HepG2 (cell line): ENCODE results near the gene SETD1A. TPM values are rescaled to one million over a fixed set of nuclear protein-coding genes. Genes with fewer than 3 reads are reported as not detected.

Experiments
- BRF2 ChIP-seq: sonication (generic); formaldehyde crosslinking; IDR thresholded peaks from 2 replicates; pipeline ENCODE4 v1.8.1; 2022; ENCODE audit warnings: mild to moderate bottlenecking, missing genetic modification reagents
- CEBPZ ChIP-seq: IDR thresholded peaks from 2 replicates; pipeline ENCODE4 v1.6.1; 2012; ENCODE audit warnings: low read length, improper control_type of control experiment
- JUNB ChIP-seq: sonication (generic); formaldehyde crosslinking; IDR thresholded peaks from 2 replicates; pipeline ENCODE4 v1.8.0; 2022; ENCODE audit warnings: missing genetic modification reagents, mild to moderate bottlenecking, borderline replicate concordance
- JUND ChIP-seq: sonication (generic); formaldehyde crosslinking; IDR thresholded peaks from 2 replicates; pipeline ENCODE4 v1.8.0; 2022; ENCODE audit warnings: mild to moderate bottlenecking, missing genetic modification reagents
- MAFG ChIP-seq: sonication (generic); formaldehyde crosslinking; IDR thresholded peaks from 2 replicates; pipeline ENCODE4 v1.5.1; 2020; ENCODE audit warnings: mild to moderate bottlenecking, missing genetic modification reagents
- MBNL3 ChIP-seq: fragments of 250-450 bp; sonication (Bioruptor Pico); conservative IDR thresholded peaks from 2 replicates; pipeline ENCODE4 v1.8.0; 2022; ENCODE audit warnings: mild to moderate bottlenecking, inconsistent platforms
- MED1 ChIP-seq: sonication (generic); formaldehyde crosslinking; IDR thresholded peaks from 2 replicates; pipeline ENCODE4 v1.4.0; 2020; ENCODE audit warnings: missing genetic modification reagents
- MED13 ChIP-seq: sonication (generic); formaldehyde crosslinking; IDR thresholded peaks from 2 replicates; pipeline ENCODE4 v1.5.0; 2020; ENCODE audit warnings: missing genetic modification reagents
- MTF1 ChIP-seq: sonication (generic); formaldehyde crosslinking; IDR thresholded peaks from 2 replicates; pipeline ENCODE4 v1.5.0; 2020; ENCODE audit warnings: missing genetic modification reagents
- MXI1 ChIP-seq: IDR thresholded peaks from 3 replicates; pipeline ENCODE4 v1.6.1; 2012; ENCODE audit warnings: low read depth, low read length, inconsistent platforms, borderline replicate concordance
- NR2C2 ChIP-seq: sonication (generic); formaldehyde crosslinking; IDR thresholded peaks from 2 replicates; pipeline ENCODE4 v1.4.0; 2020; ENCODE audit warnings: missing genetic modification reagents, mild to moderate bottlenecking, moderate library complexity, borderline replicate concordance
- PCBP1 ChIP-seq: fragments of 200-400 bp; formaldehyde crosslinking; IDR thresholded peaks from 2 replicates; pipeline ENCODE4 v1.6.1; 2017; ENCODE audit warnings: mild to moderate bottlenecking, low read depth, low read length, borderline replicate concordance
- PHB2 ChIP-seq: fragments of 450-650 bp; IDR thresholded peaks from 2 replicates; pipeline ENCODE4 v1.6.1; 2018; ENCODE audit not compliant: partially characterized antibody
- RXRB ChIP-seq: IDR thresholded peaks from 2 replicates; pipeline ENCODE4 v1.6.1; 2016; ENCODE audit warnings: borderline replicate concordance, missing genetic modification reagents, missing compliant biosample characterization
- SSRP1 ChIP-seq: IDR thresholded peaks from 2 replicates; pipeline ENCODE4 v1.6.1; 2016; ENCODE audit warnings: control low read depth
- ZBTB7B ChIP-seq: sonication (generic); formaldehyde crosslinking; IDR thresholded peaks from 2 replicates; pipeline ENCODE4 v1.4.0; 2020; ENCODE audit warnings: missing genetic modification reagents
- ZMAT3 ChIP-seq: sonication (generic); formaldehyde crosslinking; conservative IDR thresholded peaks from 2 replicates; pipeline ENCODE4 v1.7.0; 2021; ENCODE audit warnings: missing genetic modification reagents
- ZMYM3 ChIP-seq: sonication (generic); formaldehyde crosslinking; IDR thresholded peaks from 2 replicates; pipeline ENCODE4 v1.5.1; 2020; ENCODE audit warnings: mild to moderate bottlenecking, missing genetic modification reagents
- ZNF350 ChIP-seq: sonication (generic); formaldehyde crosslinking; IDR thresholded peaks from 2 replicates; pipeline ENCODE4 v1.4.0; 2020; ENCODE audit warnings: mild to moderate bottlenecking, low read depth, missing genetic modification reagents, borderline replicate concordance
- ZNF75D ChIP-seq: sonication (generic); formaldehyde crosslinking; IDR thresholded peaks from 2 replicates; pipeline ENCODE4 v1.8.1; 2023; ENCODE audit warnings: missing genetic modification reagents, mild to moderate bottlenecking, borderline replicate concordance
- polyA plus RNA-seq, 8 experiments: library from polyadenylated mRNA; depleted of rRNA in 3 of 8; stranded (reverse) in 7 of 8; unstranded in 1 of 8; fragments of >200 nt; fragmentation: Illumina TruSeq in 4 of 8; extraction: Trizol in 4 of 8; gene quantifications; 2 replicates each; pipeline versions ENCODE4 v1.2.1 to v1.2.3, GENCODE V29; 2011 to 2016; ENCODE audit warnings: low read depth in 4 of 8, missing spikeins in 1 of 8, mixed read lengths in 1 of 8; ENCODE audit not compliant: insufficient read depth in 1 of 8
- total RNA-seq, 5 experiments: library from RNA; depleted of rRNA; stranded (reverse); fragments of >200 nt; fragmentation: Illumina TruSeq; extraction: Trizol; gene quantifications; 2 replicates each; pipeline ENCODE4 v1.2.3, GENCODE V29; 2016; ENCODE audit warnings: low read depth in 1 of 5
- TF ChIP-seq, protein P1 (sequence below), 2 experiments: fragments of 450-650 bp in 1 of 2; sonication (generic) in 1 of 2; formaldehyde crosslinking; IDR thresholded peaks; 2 replicates each; pipeline versions ENCODE4 v1.5.0 to v1.8.0; 2020 to 2022; ENCODE audit warnings: mild to moderate bottlenecking in 1 of 2, missing genetic modification reagents in 1 of 2

Gene SETD1A
- total and polyA plus RNA-seq, 2 of the 13 experiments (the other 11 are each of a cell fraction or from before 2014, with no cell fraction given), result 3.8 to 5.6 TPM

- TF ChIP-seq MED13 (CRISPR knock-in tag), result peak; percentile 21; the same call in 1 of the 2 replicates
- no peak for TF ChIP-seq JUNB (CRISPR knock-in tag)
- peak; percentile 63; the same call in 1 of the 2 replicates for TF ChIP-seq ZBTB7B
- no peak for TF ChIP-seq ZMAT3 (CRISPR knock-in tag)
- no peak for TF ChIP-seq ZNF75D (CRISPR knock-in tag)
- no peak for TF ChIP-seq MTF1 (CRISPR knock-in tag)
- TF ChIP-seq MED1 (CRISPR knock-in tag), result no peak; the same call in 1 of the 2 replicates
- TF ChIP-seq ZMYM3, result no peak
- TF ChIP-seq, protein P1, sequence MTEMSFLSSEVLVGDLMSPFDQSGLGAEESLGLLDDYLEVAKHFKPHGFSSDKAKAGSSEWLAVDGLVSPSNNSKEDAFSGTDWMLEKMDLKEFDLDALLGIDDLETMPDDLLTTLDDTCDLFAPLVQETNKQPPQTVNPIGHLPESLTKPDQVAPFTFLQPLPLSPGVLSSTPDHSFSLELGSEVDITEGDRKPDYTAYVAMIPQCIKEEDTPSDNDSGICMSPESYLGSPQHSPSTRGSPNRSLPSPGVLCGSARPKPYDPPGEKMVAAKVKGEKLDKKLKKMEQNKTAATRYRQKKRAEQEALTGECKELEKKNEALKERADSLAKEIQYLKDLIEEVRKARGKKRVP (CRISPR knock-in tag; IDR thresholded peaks at IDR 0.05), result no peak
- TF ChIP-seq RXRB (CRISPR knock-in tag), result peak; percentile 42; the same call in 1 of the 2 replicates
- no peak for TF ChIP-seq MAFG (CRISPR knock-in tag)
- TF ChIP-seq SSRP1 (CRISPR knock-in tag), result no peak; the same call in 1 of the 2 replicates
- TF ChIP-seq CEBPZ, result no peak
- no peak for TF ChIP-seq PHB2
- peak; percentile 96 for TF ChIP-seq PCBP1
- no peak for TF ChIP-seq BRF2 (CRISPR knock-in tag)
- TF ChIP-seq ZNF350, result peak; percentile 39; the same call in 1 of the 2 replicates
- TF ChIP-seq NR2C2, result no peak
- 0 out of 2 replicates have a peak, but pooled peaks have one; percentile 18 for TF ChIP-seq JUND (CRISPR knock-in tag)
- TF ChIP-seq MXI1, result peak; percentile 77; the same call in 2 of the 3 replicates
- no peak for TF ChIP-seq MBNL3 (CRISPR knock-in tag)
These were observed 27.3 kb downstream of the SETD1A start, which contains the start of gene HSD3B7 (continued) for GRCh38 chr16:30984669-30985400.
